SU-DHL-6 (cell line): ENCODE data around the gene LRRC4C.

Experiments used
- EZH2phosphoT487 ChIP-seq: fragments of 200-600 bp; sonication (generic), shearing (Covaris generic); conservative IDR thresholded peaks from 2 replicates; pipeline ENCODE4 v1.6.1; 2018; ENCODE audit warnings: mild to moderate bottlenecking, antibody characterized with exemption, low read length, moderate library complexity, mixed read lengths
- TF ChIP-seq, protein P1 (sequence below): fragments of 200-600 bp; sonication (generic); IDR thresholded peaks from one replicate; pipeline ENCODE4 v1.5.1; 2017; ENCODE audit warnings: antibody characterized with exemption, mild to moderate bottlenecking, low read length, moderate library complexity; ENCODE audit not compliant: insufficient read depth, poor library complexity, severe bottlenecking

GRCh38 chr11:40921246-40921645 is 538.2 kb downstream of the LRRC4C start:
- TF ChIP-seq, protein P1, sequence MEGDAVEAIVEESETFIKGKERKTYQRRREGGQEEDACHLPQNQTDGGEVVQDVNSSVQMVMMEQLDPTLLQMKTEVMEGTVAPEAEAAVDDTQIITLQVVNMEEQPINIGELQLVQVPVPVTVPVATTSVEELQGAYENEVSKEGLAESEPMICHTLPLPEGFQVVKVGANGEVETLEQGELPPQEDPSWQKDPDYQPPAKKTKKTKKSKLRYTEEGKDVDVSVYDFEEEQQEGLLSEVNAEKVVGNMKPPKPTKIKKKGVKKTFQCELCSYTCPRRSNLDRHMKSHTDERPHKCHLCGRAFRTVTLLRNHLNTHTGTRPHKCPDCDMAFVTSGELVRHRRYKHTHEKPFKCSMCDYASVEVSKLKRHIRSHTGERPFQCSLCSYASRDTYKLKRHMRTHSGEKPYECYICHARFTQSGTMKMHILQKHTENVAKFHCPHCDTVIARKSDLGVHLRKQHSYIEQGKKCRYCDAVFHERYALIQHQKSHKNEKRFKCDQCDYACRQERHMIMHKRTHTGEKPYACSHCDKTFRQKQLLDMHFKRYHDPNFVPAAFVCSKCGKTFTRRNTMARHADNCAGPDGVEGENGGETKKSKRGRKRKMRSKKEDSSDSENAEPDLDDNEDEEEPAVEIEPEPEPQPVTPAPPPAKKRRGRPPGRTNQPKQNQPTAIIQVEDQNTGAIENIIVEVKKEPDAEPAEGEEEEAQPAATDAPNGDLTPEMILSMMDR: no peak
- no peak for TF ChIP-seq EZH2phosphoT487
